ENCODE results near the gene RIT2. TPM values are rescaled to one million over a fixed set of nuclear protein-coding genes. Genes with fewer than 3 reads are reported as not detected.

The RIT2 gene
- total RNA-seq, 1 experiment from 2014 or later: not detected

DNA sequence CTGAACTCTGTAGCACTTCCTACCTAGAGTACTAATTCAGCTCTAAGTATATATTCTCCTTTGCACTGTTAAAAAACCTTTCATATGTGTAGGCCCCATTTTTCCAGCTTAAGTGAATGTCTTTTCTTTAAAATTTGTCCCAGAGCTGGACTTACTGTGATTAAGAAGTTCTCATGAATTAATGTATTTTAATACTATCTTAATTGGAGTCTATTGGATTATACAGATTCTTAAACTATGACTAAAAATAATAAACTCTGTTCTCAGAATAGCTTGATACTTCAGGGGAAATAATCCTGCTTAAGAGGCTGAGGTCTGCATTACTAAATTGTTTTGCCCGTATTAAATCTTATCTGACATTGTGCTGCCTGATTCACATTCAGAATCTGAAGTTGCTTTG is 223.3 kb downstream of the RIT2 start:
- H3K27me3 ChIP-seq (ENCODE audit: insufficient read depth, low read depth): no peaks in the 10 kb centered on the region
- no TSS peak for BruUV-seq (replicated peaks)
- H3K79me2 ChIP-seq (ENCODE audit: low read depth): no peaks in the 10 kb centered on the region
- H3K27ac ChIP-seq: no peak overlapping the region
- no peak overlapping the region for H3K4me2 ChIP-seq
- H2AFZ ChIP-seq: no peak overlapping the region
- H3K36me3 ChIP-seq (ENCODE audit: low read depth): no peaks in the 10 kb centered on the region
- no peak for TF ChIP-seq EZH2 (IDR thresholded peaks at IDR 0.05; ENCODE audit: low read depth)
- TF ChIP-seq CTCF (conservative IDR thresholded peaks at IDR 0.05): no peak
- H4K20me1 ChIP-seq (ENCODE audit: insufficient read depth): no peaks in the 10 kb centered on the region
- no peaks in the 10 kb centered on the region for H3F3A ChIP-seq (ENCODE audit: insufficient read depth, low read depth)
- no peaks in the 10 kb centered on the region for H3K9me2 ChIP-seq (ENCODE audit: insufficient read depth)
- no peak for DNase-seq
- intact Hi-C loops (cut with micrococcal nuclease; ENCODE audit: unreplicated experiment): no loop called here
- H3K9me3 ChIP-seq (ENCODE audit: insufficient read depth, low read depth): no peaks in the 10 kb centered on the region
- no peak overlapping the region for H3K4me3 ChIP-seq
- POLR2A ChIA-PET (ENCODE audit: unreplicated experiment): no interaction called here
- CTCF ChIA-PET: no interaction called here
- H3K4me1 ChIP-seq (replicated peaks; ENCODE audit: insufficient read depth): no peaks in the 10 kb centered on the region

DNA sequence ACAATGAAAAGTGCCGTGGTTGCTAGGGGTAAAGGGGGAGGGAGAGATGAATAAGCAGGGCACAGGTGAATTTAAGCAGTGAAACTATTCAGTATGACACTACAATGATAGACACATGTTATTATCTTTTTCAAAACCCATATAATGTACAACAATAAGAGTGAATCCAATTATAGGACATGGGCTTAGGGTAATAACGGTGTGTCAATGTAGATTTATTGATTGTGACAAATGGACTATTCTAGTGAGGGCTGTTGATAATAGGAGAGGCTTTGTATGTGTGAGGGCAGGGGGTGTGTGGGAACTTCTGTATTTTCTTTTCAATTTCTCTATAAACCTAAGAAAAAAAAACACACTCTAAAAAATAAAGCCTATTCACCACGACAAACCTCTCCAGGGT is 223.8 kb downstream of the RIT2 start:
- intact Hi-C loops (cut with micrococcal nuclease; ENCODE audit: unreplicated experiment): no loop called here
- no peaks in the 10 kb centered on the region for H3K9me3 ChIP-seq (ENCODE audit: insufficient read depth, low read depth)
- H3F3A ChIP-seq (ENCODE audit: insufficient read depth, low read depth): no peaks in the 10 kb centered on the region
- H3K4me2 ChIP-seq: no peak overlapping the region
- DNase-seq: no peak
- H2AFZ ChIP-seq: no peak overlapping the region
- H3K27ac ChIP-seq: no peak overlapping the region
- H3K27me3 ChIP-seq (ENCODE audit: insufficient read depth, low read depth): no peaks in the 10 kb centered on the region
- H3K4me3 ChIP-seq: no peak overlapping the region
- TF ChIP-seq CTCF (conservative IDR thresholded peaks at IDR 0.05) (no peak), EZH2 (IDR thresholded peaks at IDR 0.05; ENCODE audit: low read depth) (no peak)
- no peaks in the 10 kb centered on the region for H4K20me1 ChIP-seq (ENCODE audit: insufficient read depth)
- no peaks in the 10 kb centered on the region for H3K4me1 ChIP-seq (replicated peaks; ENCODE audit: insufficient read depth)
- ChIA-PET CTCF (no interaction called here), POLR2A (ENCODE audit: unreplicated experiment) (no interaction called here)
- no peaks in the 10 kb centered on the region for H3K9me2 ChIP-seq (ENCODE audit: insufficient read depth)
- H3K79me2 ChIP-seq (ENCODE audit: low read depth): no peaks in the 10 kb centered on the region
- no TSS peak for BruUV-seq (replicated peaks)
- H3K36me3 ChIP-seq (ENCODE audit: low read depth): no peaks in the 10 kb centered on the region

DNA sequence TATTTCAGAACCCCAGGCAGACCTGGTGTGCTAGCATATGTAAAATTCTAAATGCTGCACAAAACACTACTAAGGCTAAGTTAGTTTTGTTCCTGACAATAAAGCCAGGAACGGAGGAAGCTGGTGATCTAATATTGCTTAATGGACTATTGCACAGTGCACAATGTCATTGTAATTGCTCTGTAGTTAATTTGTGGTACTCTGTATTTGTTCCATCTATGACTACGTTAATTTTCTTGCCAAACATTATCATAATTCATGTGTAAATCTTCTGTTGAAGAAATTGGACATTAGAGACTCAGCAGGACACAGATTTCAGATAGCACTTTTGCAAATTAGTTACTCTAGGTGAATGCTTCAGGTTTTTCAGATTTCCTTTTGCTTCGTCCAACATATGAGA is 232.3 kb downstream of the RIT2 start:
- intact Hi-C loops (cut with micrococcal nuclease; ENCODE audit: unreplicated experiment): no loop called here
- DNase-seq: no peak
- H3F3A ChIP-seq (ENCODE audit: insufficient read depth, low read depth): no peaks in the 10 kb centered on the region
- no peaks in the 10 kb centered on the region for H3K27me3 ChIP-seq (ENCODE audit: insufficient read depth, low read depth)
- no peaks in the 10 kb centered on the region for H3K4me1 ChIP-seq (replicated peaks; ENCODE audit: insufficient read depth)
- H4K20me1 ChIP-seq (ENCODE audit: insufficient read depth): no peaks in the 10 kb centered on the region
- no peaks in the 10 kb centered on the region for H3K79me2 ChIP-seq (ENCODE audit: low read depth)
- H3K9me3 ChIP-seq (ENCODE audit: insufficient read depth, low read depth): no peaks in the 10 kb centered on the region
- no peak for TF ChIP-seq CTCF (conservative IDR thresholded peaks at IDR 0.05)
- TF ChIP-seq EZH2 (IDR thresholded peaks at IDR 0.05; ENCODE audit: low read depth): no peak
- H3K27ac ChIP-seq: no peak overlapping the region
- no peak overlapping the region for H2AFZ ChIP-seq
- no peak overlapping the region for H3K4me2 ChIP-seq
- no peaks in the 10 kb centered on the region for H3K36me3 ChIP-seq (ENCODE audit: low read depth)
- no peak overlapping the region for H3K4me3 ChIP-seq
- H3K9me2 ChIP-seq (ENCODE audit: insufficient read depth): no peaks in the 10 kb centered on the region
- POLR2A ChIA-PET (ENCODE audit: unreplicated experiment): no interaction called here
- BruUV-seq (replicated peaks): no TSS peak
- CTCF ChIA-PET: no interaction called here
